8988T (cell line): ENCODE results near the gene BMP6.
"Not testable (repeated sequence)": the region's sequence is repeated elsewhere in the genome, so short reads cannot be mapped to it uniquely, and the experiment has no call there.

ENCODE experiments used
- DNase-seq: peaks from one replicate; pipeline ENCODE4 v3.0.0; 2011

BMP6 gene

GRCh38 chr6:7891078-7891872, 165.4 kb downstream of the BMP6 start:
- DNase-seq, result no peak

- DNase-seq, result not testable (repeated sequence)
These were observed 166.5 kb downstream of the BMP6 start for GRCh38 chr6:7892367-7892766.

DNA sequence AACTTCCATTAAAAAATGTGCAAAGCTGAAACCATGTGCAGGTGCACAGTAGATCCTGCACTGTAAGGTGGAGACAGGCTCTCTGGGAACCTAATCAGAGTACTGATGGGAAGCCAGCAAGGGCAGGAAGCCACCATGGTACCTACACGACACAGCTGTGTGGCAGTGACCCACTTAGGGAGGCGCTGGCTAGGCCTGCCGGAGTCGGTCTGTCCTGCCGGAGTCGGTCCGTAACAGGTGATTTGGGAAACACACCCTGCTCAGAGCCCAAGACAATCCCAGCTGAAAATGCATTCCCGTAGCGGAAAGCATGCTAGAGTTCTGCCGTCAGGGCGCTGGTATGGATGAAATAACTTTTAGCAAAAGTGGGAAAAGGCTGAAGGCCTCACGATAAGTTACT, 167.4 kb downstream of the BMP6 start:
- DNase-seq, result no peak

- no peak for DNase-seq
These were observed 168.6 kb downstream of the BMP6 start for GRCh38 chr6:7894262-7895124.

DNA sequence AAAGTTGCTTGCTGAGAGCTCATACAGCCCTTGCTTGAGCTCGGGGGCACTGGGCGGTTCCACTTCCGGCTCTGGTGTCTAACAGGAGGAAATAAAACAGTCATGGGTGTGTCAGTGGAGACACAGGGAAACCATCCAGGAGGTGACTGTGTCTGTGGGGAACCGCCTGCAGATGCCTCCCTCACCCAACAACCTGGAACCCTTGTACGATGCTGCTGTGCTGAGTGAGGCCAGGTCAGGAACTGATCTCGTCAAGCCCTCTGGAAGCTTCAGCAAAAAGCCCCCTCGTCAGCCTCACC, 169.2 kb downstream of the BMP6 start:
- no peak for DNase-seq

- no peak for DNase-seq
These were observed 170.6 kb downstream of the BMP6 start for GRCh38 chr6:7896465-7896987.

GRCh38 chr6:7897461-7898192, 171.7 kb downstream of the BMP6 start:
- no peak for DNase-seq

- not testable (repeated sequence) for DNase-seq
These were observed 172.3 kb downstream of the BMP6 start for GRCh38 chr6:7898193-7898586.

DNA sequence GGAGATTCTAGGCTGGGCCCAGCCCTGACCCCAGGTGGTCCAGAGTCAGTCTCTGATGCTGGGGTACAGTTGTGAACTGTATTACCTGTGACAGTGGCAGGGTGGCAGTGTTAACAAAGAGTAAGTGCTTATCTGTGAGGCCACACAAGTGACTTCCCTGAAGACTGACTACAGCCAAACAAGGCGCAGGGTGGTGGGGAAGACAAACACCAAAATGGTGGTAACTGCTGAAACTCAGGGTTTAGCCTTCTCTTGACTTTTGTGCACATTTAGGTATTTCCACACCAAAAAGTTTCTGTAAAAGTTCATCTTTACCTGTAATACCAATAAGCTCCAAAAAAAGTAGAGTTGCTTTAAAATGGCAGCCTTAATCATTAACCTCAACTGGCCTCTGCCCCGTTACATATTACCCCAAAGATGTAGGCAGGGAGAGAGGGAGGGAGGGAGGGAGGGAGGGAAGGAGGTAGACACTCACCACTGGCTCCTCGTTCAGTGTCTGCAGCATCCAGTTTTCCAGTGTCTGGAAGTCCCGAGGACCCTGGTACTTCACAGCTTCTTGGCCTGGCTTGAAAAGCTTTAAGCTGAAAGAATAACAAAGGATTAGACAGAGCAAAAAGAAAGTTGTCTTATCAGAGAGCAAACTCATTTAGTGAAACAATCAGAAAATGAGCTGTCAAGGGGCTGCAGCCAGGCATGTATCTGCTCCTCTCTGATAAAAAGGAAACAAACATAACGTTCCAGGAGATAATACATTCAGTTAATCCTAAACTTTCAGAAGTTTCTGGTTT, 173.4 kb downstream of the BMP6 start:
- no peak for DNase-seq

- no peak for DNase-seq
These were observed 174.0 kb downstream of the BMP6 start for GRCh38 chr6:7899889-7900213.

- DNase-seq, result no peak
These were observed 174.7 kb downstream of the BMP6 start for GRCh38 chr6:7900621-7901020.

GRCh38 chr6:7901056-7901455, 175.2 kb downstream of the BMP6 start:
- no peak for DNase-seq

DNA sequence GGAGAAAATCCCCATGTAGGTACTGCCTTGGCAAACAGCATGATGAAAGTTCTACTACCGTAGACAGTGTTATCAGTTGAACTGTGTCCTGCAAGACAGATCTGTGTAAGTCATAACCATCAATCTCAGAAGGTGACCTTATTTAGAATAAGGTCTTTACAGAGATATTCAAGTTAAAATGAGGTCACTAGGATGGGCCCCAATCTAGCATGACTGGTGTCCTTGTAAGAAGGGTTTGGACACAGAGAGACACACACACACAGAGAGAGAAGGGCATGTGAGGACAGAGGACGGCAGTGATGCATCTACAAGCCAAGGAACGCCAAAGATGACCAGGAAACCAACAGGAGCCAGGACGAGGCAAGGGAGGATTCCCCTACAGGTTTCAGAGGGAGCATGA, 175.9 kb downstream of the BMP6 start:
- DNase-seq, result no peak

DNA sequence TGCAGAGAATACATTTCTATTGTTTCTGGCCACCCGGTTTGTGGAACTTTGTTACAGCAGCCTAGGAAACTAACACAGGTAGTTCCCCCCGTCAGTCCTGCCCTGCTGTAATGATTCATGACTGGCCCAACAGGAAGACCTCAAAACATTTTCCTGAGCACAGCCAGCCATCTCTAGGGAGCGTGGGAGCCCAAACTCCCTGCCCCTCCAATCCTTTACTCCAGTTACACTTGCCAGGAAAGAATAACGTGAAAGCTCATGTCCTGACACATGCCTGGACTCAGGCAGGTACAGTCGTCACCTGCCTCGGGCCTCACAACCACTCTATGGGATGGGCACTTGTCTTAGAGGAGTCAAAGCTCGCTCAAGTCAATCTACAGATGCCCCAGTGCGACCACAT, 176.3 kb downstream of the BMP6 start:
- no peak for DNase-seq

GRCh38 chr6:7902867-7903266, 177.0 kb downstream of the BMP6 start:
- no peak for DNase-seq

- no peak for DNase-seq
These were observed 177.8 kb downstream of the BMP6 start for GRCh38 chr6:7903673-7904072.

DNA sequence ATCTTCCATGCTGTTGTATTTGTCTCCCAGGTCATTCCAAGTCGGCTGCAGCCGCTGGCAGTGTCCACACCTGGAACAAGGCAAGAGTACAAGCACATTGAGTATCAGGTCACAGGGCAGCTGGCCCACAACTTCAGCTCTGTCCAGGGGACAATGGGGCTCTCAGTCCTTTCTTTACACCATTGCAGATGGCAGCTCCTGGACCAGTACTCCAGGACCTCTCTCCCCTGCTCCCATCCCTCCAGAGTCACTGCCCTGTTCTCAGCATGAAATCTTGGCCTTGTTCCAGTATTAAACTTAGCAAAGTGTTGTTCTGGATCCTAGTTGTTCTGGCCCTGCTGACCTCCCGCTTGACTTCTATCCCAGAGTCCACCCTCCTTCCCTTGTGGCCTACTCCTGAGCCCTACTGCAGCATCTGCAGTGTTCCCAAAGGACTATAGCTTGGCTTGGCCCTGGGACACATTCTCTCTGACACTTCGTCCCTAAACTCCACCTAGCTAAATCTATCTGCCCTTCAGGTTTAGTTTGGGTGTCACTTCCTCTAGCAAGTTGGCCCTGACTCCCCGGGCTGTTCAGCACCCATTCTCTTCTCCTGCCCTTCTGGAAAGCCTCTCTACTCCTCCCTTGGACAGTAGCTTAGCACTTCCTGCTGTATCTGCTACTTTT, 178.9 kb downstream of the BMP6 start:
- DNase-seq, result no peak

GRCh38 chr6:7905416-7905815, 179.5 kb downstream of the BMP6 start:
- no peak for DNase-seq

- DNase-seq, result no peak
These were observed 180.8 kb downstream of the BMP6 start for GRCh38 chr6:7906741-7907140.

GRCh38 chr6:7907159-7907558, 181.3 kb downstream of the BMP6 start:
- DNase-seq, result no peak

GRCh38 chr6:7909323-7910276, 183.7 kb downstream of the BMP6 start:
- DNase-seq, result peak; percentile 88
